Gastroesophageal sphincter (tissue), 4 donors: ENCODE results near the gene TNFAIP8L3. TPM values are rescaled to one million over a fixed set of nuclear protein-coding genes. Genes with fewer than 3 reads are reported as not detected.
A peak's percentile ranks its signal among the peaks of the same experiment; 100 is the strongest.

Source experiments
- ATAC-seq: fragments of 150-250 bp; one replicate; pipeline ENCODE4 v1.9.1; 2016; ENCODE audit warnings: mild to moderate bottlenecking, moderate library complexity
- H3K27ac ChIP-seq, 4 donors: fragments of 200-600 bp; sonication (generic) in 3 of 4; 1 replicate in 3 of 4; 2 replicates in 1 of 4; pipeline ENCODE4 v1.5.1; 2016 to 2019
- H3K27me3 ChIP-seq: fragments of 200-600 bp; sonication (generic); one replicate; pipeline ENCODE4 v1.5.1; 2019
- H3K36me3 ChIP-seq, 2 donors: fragments of 200-600 bp; sonication (generic); one replicate each; pipeline ENCODE4 v1.5.1; 2019; ENCODE audit warnings: control low read depth in 1 of 2
- H3K4me1 ChIP-seq, 3 donors: fragments of 200-600 bp; sonication (generic); 1 replicate in 2 of 3; 2 replicates in 1 of 3; pipeline ENCODE4 v1.5.1; 2016 to 2019; ENCODE audit warnings: control low read depth in 2 of 3
- H3K4me3 ChIP-seq, 2 donors: fragments of 200-600 bp; sonication (generic); one replicate each; pipeline ENCODE4 v1.5.1; 2019; ENCODE audit warnings: mild to moderate bottlenecking in 1 of 2, moderate library complexity in 1 of 2
- H3K9me3 ChIP-seq, 3 donors: fragments of 200-600 bp; sonication (generic); one replicate each; pipeline ENCODE4 v1.5.1; 2017 to 2019; ENCODE audit warnings: control low read depth in 2 of 3
- CTCF ChIP-seq, 4 experiments: fragments of 200-600 bp in 2 of 4; fragments of 450-650 bp in 2 of 4; sonication (generic) in 1 of 4; IDR thresholded peaks; one replicate each; pipeline ENCODE4 v1.5.1; 2017 to 2019; ENCODE audit warnings: antibody characterized with exemption in 4 of 4, mild to moderate bottlenecking in 2 of 4, moderate library complexity in 2 of 4
- EP300 ChIP-seq: sonication (generic); formaldehyde crosslinking; IDR thresholded peaks from one replicate; pipeline ENCODE4 v1.6.1; 2017; ENCODE audit warnings: antibody characterized with exemption, mild to moderate bottlenecking
- POLR2A ChIP-seq, 2 donors: fragments of 450-650 bp; IDR thresholded peaks; one replicate each; pipeline ENCODE4 v1.6.1; 2017; ENCODE audit warnings: antibody characterized with exemption in 2 of 2, mild to moderate bottlenecking in 2 of 2, moderate library complexity in 1 of 2
- POLR2AphosphoS5 ChIP-seq: sonication (generic); formaldehyde crosslinking; IDR thresholded peaks from one replicate; pipeline ENCODE4 v1.6.1; 2017; ENCODE audit warnings: antibody characterized with exemption
- WGBS, 2 donors: methylation state at CpG; one replicate each; pipeline ENCODE4 v1.1.5; 2018; ENCODE audit warnings: low coverage in 1 of 2; 5-methylcytosine and 5-hydroxymethylcytosine counted together
- total RNA-seq, 4 donors: library from RNA; depleted of rRNA; stranded (reverse); fragments of >200 nt; gene quantifications; one replicate each; pipeline ENCODE4 v1.1.0, GENCODE V29; 2016

Gene TNFAIP8L3
- total RNA-seq, 4 donors from 2014 or later, result 17.1 to 31.7 (median 23.9) TPM

GRCh38 chr15:51119120-51119519 lies 24.4 kb upstream of the TNFAIP8L3 start:
- ATAC-seq, result no peak
- Histone ChIP-seq H3K27me3 (no peaks in the 10 kb centered on the region), H3K4me1 (peaks cover 0 to 20% (median 0%) of the 10 kb centered on the region in 3 donors), H3K27ac (no peak overlapping the region), H3K36me3 (no peaks in the 10 kb centered on the region), H3K4me3 (no peak overlapping the region), H3K9me3 (no peaks in the 10 kb centered on the region)
- no peak for TF ChIP-seq POLR2A (IDR thresholded peaks at IDR 0.05)
- no peak for TF ChIP-seq POLR2AphosphoS5
- TF ChIP-seq CTCF (IDR thresholded peaks at IDR 0.05), result no peak
- TF ChIP-seq EP300, result no peak
- WGBS, 2 donors, result 54 to 58% methylated on average over 2 of the region's 3 CpGs

- H3K27ac ChIP-seq, result no peak overlapping the region
- H3K27me3 ChIP-seq, result no peaks in the 10 kb centered on the region
- peaks cover 0 to 23% (median 0%) of the 10 kb centered on the region in 3 donors for H3K4me1 ChIP-seq
- no peak overlapping the region for H3K4me3 ChIP-seq
- H3K9me3 ChIP-seq, result no peaks in the 10 kb centered on the region
- H3K36me3 ChIP-seq, result no peaks in the 10 kb centered on the region
- ATAC-seq, result no peak
- TF ChIP-seq POLR2A (IDR thresholded peaks at IDR 0.05) (no peak), EP300 (no peak), CTCF (IDR thresholded peaks at IDR 0.05) (no peak), POLR2AphosphoS5 (no peak)
- WGBS, 2 donors, result 87 to 91% methylated on average over 1 of the region's 1 CpG
Measured at GRCh38 chr15:51117270-51117669, 22.6 kb upstream of the TNFAIP8L3 start.

GRCh38 chr15:51114437-51115119 lies 19.9 kb upstream of the TNFAIP8L3 start:
- peaks cover 0 to 21% (median under 1%) of the 10 kb centered on the region in 3 donors for H3K4me1 ChIP-seq
- H3K36me3 ChIP-seq, result no peaks in the 10 kb centered on the region
- H3K4me3 ChIP-seq, result no peak overlapping the region
- H3K9me3 ChIP-seq, result no peaks in the 10 kb centered on the region
- no peak for ATAC-seq
- WGBS, 2 donors, result 37 to 41% methylated on average over 5 of the region's 5 CpGs
- H3K27ac ChIP-seq, result peak overlapping the region in 2 of 4 donors; percentile 8 to 30
- no peaks in the 10 kb centered on the region for H3K27me3 ChIP-seq
- TF ChIP-seq POLR2AphosphoS5 (peak; percentile 30), CTCF (IDR thresholded peaks at IDR 0.05) (no peak)

GRCh38 chr15:51112078-51112477 lies 17.4 kb upstream of the TNFAIP8L3 start:
- Histone ChIP-seq H3K36me3 (no peaks in the 10 kb centered on the region), H3K4me1 (peaks cover 4 to 42% (median 13%) of the 10 kb centered on the region in 3 donors), H3K27ac (no peak overlapping the region), H3K27me3 (no peaks in the 10 kb centered on the region), H3K4me3 (no peak overlapping the region), H3K9me3 (no peaks in the 10 kb centered on the region)
- 71 to 80% methylated on average over 1 of the region's 1 CpG for WGBS, 2 donors
- TF ChIP-seq POLR2AphosphoS5, result no peak
- no peak for TF ChIP-seq EP300
- TF ChIP-seq POLR2A (IDR thresholded peaks at IDR 0.05), result no peak
- TF ChIP-seq CTCF (IDR thresholded peaks at IDR 0.05), result no peak
- ATAC-seq, result no peak

- Histone ChIP-seq H3K36me3 (no peaks in the 10 kb centered on the region), H3K27ac (no peak overlapping the region), H3K4me1 (peaks cover 4 to 42% (median 13%) of the 10 kb centered on the region in 3 donors), H3K27me3 (no peaks in the 10 kb centered on the region), H3K4me3 (no peak overlapping the region), H3K9me3 (no peaks in the 10 kb centered on the region)
- WGBS, 2 donors, result 40 to 100% methylated on average over 1 to 2 of the region's 2 CpGs
- no peak for TF ChIP-seq POLR2AphosphoS5
- ATAC-seq, result no peak
Measured at GRCh38 chr15:51111061-51111460, 16.4 kb upstream of the TNFAIP8L3 start.
